ENCODE results near the gene LASP1. TPM values are rescaled to one million over a fixed set of nuclear protein-coding genes. Genes with fewer than 3 reads are reported as not detected.

The LASP1 gene
- total RNA-seq, 2 donors from 2014 or later, result 70.3 to 76.1 TPM

- TF ChIP-seq, protein P1, sequence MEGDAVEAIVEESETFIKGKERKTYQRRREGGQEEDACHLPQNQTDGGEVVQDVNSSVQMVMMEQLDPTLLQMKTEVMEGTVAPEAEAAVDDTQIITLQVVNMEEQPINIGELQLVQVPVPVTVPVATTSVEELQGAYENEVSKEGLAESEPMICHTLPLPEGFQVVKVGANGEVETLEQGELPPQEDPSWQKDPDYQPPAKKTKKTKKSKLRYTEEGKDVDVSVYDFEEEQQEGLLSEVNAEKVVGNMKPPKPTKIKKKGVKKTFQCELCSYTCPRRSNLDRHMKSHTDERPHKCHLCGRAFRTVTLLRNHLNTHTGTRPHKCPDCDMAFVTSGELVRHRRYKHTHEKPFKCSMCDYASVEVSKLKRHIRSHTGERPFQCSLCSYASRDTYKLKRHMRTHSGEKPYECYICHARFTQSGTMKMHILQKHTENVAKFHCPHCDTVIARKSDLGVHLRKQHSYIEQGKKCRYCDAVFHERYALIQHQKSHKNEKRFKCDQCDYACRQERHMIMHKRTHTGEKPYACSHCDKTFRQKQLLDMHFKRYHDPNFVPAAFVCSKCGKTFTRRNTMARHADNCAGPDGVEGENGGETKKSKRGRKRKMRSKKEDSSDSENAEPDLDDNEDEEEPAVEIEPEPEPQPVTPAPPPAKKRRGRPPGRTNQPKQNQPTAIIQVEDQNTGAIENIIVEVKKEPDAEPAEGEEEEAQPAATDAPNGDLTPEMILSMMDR (IDR thresholded peaks at IDR 0.05), result no peak
- TF ChIP-seq POLR2A (IDR thresholded peaks at IDR 0.05), result no peak
- Histone ChIP-seq H3K27me3 (no peaks in the 10 kb centered on the region), H3K36me3 (replicated peaks in 1 of 2; ENCODE audit: insufficient read depth in 1 of 2, low read depth in 2 of 2) (peaks cover 5 to 9% of the 10 kb centered on the region in 2 donors), H3K9me3 (no peaks in the 10 kb centered on the region), H3K27ac (peak overlapping the region in 2 of 4 donors; percentile 1 to 62), H3K4me3 (no peak overlapping the region), H3K4me1 (peaks cover 42% of the 10 kb centered on the region)
- ATAC-seq (no peak), DNase-seq (no peak)
- WGBS, 2 donors, result 75 to 76% methylated on average over 7 to 12 of the region's 12 CpGs
- intact Hi-C loops (cut with DNase I), result no loop called here
These were observed 27.9 kb downstream of the LASP1 start for GRCh38 chr17:38897671-38898290.

DNA sequence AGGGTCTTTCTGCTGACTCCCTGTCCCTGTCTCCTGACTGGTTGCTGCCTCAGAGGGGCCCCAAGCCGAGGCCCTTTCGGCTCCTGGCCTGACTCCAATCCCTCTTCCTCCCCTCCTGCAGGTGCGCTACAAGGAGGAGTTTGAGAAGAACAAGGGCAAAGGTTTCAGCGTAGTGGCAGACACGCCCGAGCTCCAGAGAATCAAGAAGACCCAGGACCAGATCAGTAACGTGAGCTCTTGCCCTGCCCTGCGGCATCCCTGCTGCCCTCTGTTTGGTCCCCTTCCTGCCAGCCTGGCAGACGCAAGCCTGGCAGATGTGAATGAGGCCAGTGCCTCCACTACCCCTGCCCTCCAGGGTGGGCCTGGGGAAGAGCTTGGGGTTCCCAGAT is 28.4 kb downstream of the LASP1 start:
- no peak overlapping the region for H3K4me3 ChIP-seq
- H3K27me3 ChIP-seq, result no peaks in the 10 kb centered on the region
- ATAC-seq (no peak), DNase-seq (no peak)
- intact Hi-C loops (cut with DNase I), result no loop called here
- peaks cover 3 to 6% of the 10 kb centered on the region in 2 donors for H3K36me3 ChIP-seq (replicated peaks in 1 of 2; ENCODE audit: insufficient read depth in 1 of 2, low read depth in 2 of 2)
- WGBS, 2 donors, result 66 to 85% methylated on average over 5 to 9 of the region's 9 CpGs
- TF ChIP-seq, protein P1 (IDR thresholded peaks at IDR 0.05), result no peak
- no peak for TF ChIP-seq POLR2A (IDR thresholded peaks at IDR 0.05)
- peaks cover 37% of the 10 kb centered on the region for H3K4me1 ChIP-seq
- H3K27ac ChIP-seq, result peak overlapping the region in 2 of 4 donors; percentile 1 to 62
- no peaks in the 10 kb centered on the region for H3K9me3 ChIP-seq

DNA sequence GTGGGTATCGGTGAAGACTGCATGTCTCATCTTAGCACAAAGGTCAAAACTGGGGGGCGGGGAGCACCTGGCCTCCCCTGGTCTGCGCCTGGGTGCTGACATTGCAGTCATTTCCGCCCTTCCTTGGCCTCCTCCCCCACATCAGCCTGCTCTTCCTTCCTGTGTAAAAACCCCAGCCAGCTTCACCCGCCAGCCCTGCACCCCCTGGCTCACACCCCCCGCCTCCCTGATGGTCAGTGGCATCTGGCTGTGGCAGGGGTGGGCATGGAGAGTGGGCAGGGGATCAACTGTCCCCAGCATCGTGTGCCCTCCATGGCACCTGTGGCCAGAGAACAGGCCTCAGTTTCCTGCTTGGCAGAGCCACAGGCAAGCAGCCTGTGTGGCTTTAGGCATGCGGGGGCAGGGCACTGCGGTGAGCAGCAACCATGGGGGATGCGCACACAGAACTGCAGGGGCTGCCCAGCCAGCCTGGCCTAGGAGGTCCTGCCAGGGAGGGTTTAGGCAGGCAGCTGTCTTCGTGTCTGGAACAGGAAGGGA is 29.0 kb downstream of the LASP1 start:
- Histone ChIP-seq H3K36me3 (replicated peaks in 1 of 2; ENCODE audit: insufficient read depth in 1 of 2, low read depth in 2 of 2) (peaks cover 3 to 6% of the 10 kb centered on the region in 2 donors), H3K9me3 (no peaks in the 10 kb centered on the region), H3K4me1 (peaks cover 31% of the 10 kb centered on the region), H3K4me3 (no peak overlapping the region), H3K27me3 (no peaks in the 10 kb centered on the region), H3K27ac (peak overlapping the region in 2 of 4 donors; percentile 50 to 62)
- peak in 1 of 4 donors; percentile 42 for DNase-seq
- no peak for TF ChIP-seq POLR2A (IDR thresholded peaks at IDR 0.05)
- TF ChIP-seq, protein P1 (IDR thresholded peaks at IDR 0.05), result no peak
- ATAC-seq, result no peak
- intact Hi-C loops (cut with DNase I), result no loop called here
- 87 to 91% methylated on average over 6 to 11 of the region's 11 CpGs for WGBS, 2 donors

DNA sequence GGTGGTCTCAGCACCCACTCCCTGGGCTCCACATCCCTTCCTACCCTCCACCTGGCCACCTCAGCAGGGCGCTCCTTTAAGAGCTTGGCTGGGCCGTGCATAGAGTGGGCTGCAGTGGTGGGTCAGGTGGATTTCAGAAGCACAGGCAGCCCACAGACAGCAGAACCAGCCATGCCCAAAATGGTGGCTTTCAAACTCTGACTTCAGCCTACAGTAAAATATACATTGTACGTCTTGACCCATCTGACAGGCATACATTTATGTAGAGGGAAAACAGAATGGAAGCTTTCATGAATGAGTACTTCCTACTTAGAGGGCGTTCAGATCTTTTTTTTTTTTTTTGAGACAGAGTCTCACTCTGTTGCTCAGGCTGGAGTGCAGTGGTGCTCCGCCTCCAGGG is 29.6 kb downstream of the LASP1 start:
- H3K4me3 ChIP-seq, result no peak overlapping the region
- intact Hi-C loops (cut with DNase I), result no loop called here
- peaks cover 25% of the 10 kb centered on the region for H3K4me1 ChIP-seq
- H3K9me3 ChIP-seq, result no peaks in the 10 kb centered on the region
- H3K27ac ChIP-seq, result peak overlapping the region in 2 of 4 donors; percentile 50 to 62
- WGBS, 2 donors, result 85 to 93% methylated on average over 4 to 5 of the region's 5 CpGs
- H3K27me3 ChIP-seq, result no peaks in the 10 kb centered on the region
- DNase-seq (no peak), ATAC-seq (no peak)
- peaks cover 3 to 6% of the 10 kb centered on the region in 2 donors for H3K36me3 ChIP-seq (replicated peaks in 1 of 2; ENCODE audit: insufficient read depth in 1 of 2, low read depth in 2 of 2)
- TF ChIP-seq, protein P1 (IDR thresholded peaks at IDR 0.05), result no peak
- TF ChIP-seq POLR2A (IDR thresholded peaks at IDR 0.05), result no peak

Measured in body of pancreas (tissue), 4 donors.